GM23248 (cell line): ENCODE measurements around the gene CCNB2. TPM values are rescaled to one million over a fixed set of nuclear protein-coding genes. Genes with fewer than 3 reads are reported as not detected.

ENCODE experiments used
- DNase-seq: peaks from one replicate; pipeline ENCODE4 v3.0.0-alpha.2; 2015
- H2AFZ ChIP-seq: fragments of 200-600 bp; sonication (generic); 2 replicates; pipeline ENCODE4 v1.6.1; 2016; ENCODE audit warnings: antibody characterized with exemption
- H3F3A ChIP-seq: fragments of 200-600 bp; sonication (generic); 2 replicates; pipeline ENCODE4 v1.6.1; 2016; ENCODE audit warnings: mild to moderate bottlenecking, antibody characterized with exemption, mixed run types; ENCODE audit not compliant: insufficient read depth
- H3K27ac ChIP-seq: fragments of 200-600 bp; sonication (generic); 2 replicates; pipeline ENCODE4 v1.5.1; 2016; ENCODE audit warnings: mild to moderate bottlenecking
- H3K27me3 ChIP-seq: fragments of 200-600 bp; sonication (generic); replicated peaks from 2 replicates; pipeline ENCODE4 v1.6.1; 2016; ENCODE audit warnings: mild to moderate bottlenecking; ENCODE audit not compliant: insufficient read depth
- H3K36me3 ChIP-seq: fragments of 200-600 bp; sonication (generic); 2 replicates; pipeline ENCODE4 v1.6.1; 2016; ENCODE audit warnings: low read depth, mild to moderate bottlenecking
- H3K4me1 ChIP-seq: fragments of 200-600 bp; sonication (generic); 2 replicates; pipeline ENCODE4 v1.6.1; 2016; ENCODE audit warnings: mild to moderate bottlenecking; ENCODE audit not compliant: insufficient read depth
- H3K4me2 ChIP-seq: fragments of 200-600 bp; sonication (generic); one replicate; pipeline ENCODE4 v1.6.1; 2016; ENCODE audit warnings: mild to moderate bottlenecking; ENCODE audit not compliant: unreplicated experiment
- H3K4me3 ChIP-seq: fragments of 200-600 bp; sonication (generic); 2 replicates; pipeline ENCODE4 v1.5.1; 2016; ENCODE audit warnings: mild to moderate bottlenecking
- H3K79me2 ChIP-seq: fragments of 200-600 bp; sonication (generic); 2 replicates; pipeline ENCODE4 v1.6.1; 2016; ENCODE audit warnings: mild to moderate bottlenecking; ENCODE audit not compliant: insufficient read depth
- H3K9ac ChIP-seq: fragments of 200-600 bp; sonication (generic); 2 replicates; pipeline ENCODE4 v1.6.1; 2016; ENCODE audit warnings: mild to moderate bottlenecking
- H3K9me2 ChIP-seq: fragments of 200-600 bp; sonication (generic); 2 replicates; pipeline ENCODE4 v1.6.1; 2016; ENCODE audit warnings: mixed run types, mild to moderate bottlenecking, moderate library complexity; ENCODE audit not compliant: insufficient read depth
- H3K9me3 ChIP-seq: fragments of 200-600 bp; sonication (generic); one replicate; pipeline ENCODE4 v1.6.1; 2017; ENCODE audit warnings: low read depth
- H4K20me1 ChIP-seq: fragments of 200-600 bp; sonication (generic); 2 replicates; pipeline ENCODE4 v1.6.0; 2016; ENCODE audit not compliant: insufficient read depth
- EZH2 ChIP-seq: fragments of 200-600 bp; sonication (generic); IDR thresholded peaks from 2 replicates; pipeline ENCODE4 v1.6.1; 2018; ENCODE audit warnings: antibody characterized with exemption, mild to moderate bottlenecking; ENCODE audit not compliant: insufficient read depth, poor library complexity, severe bottlenecking
- EZH2phosphoT487 ChIP-seq: fragments of 200-600 bp; sonication (generic); IDR thresholded peaks from 2 replicates; pipeline ENCODE4 v1.6.1; 2018; ENCODE audit warnings: antibody characterized with exemption, moderate library complexity, mild to moderate bottlenecking, low read depth; ENCODE audit not compliant: insufficient read depth
- WGBS, 2 experiments: methylation state at CpG; one replicate each; pipeline ENCODE4 v1.1.6; 2015 to 2017; ENCODE audit warnings: low lambda C conversion rate in 2 of 2, low coverage in 1 of 2; ENCODE audit errors: missing lambda C conversion rate in 2 of 2; 5-methylcytosine and 5-hydroxymethylcytosine counted together
- in situ Hi-C: fragments of 300-500 bp; cut with MboI; formaldehyde crosslinking; loops from 2 replicates; pipeline ENCODE4 v1.15.0; 2020
- polyA plus RNA-seq: library from polyadenylated mRNA; unstranded; fragments of >200 nt; fragmentation: Nextera tagmentation; extraction: Ambion mirVana; gene quantifications from 2 replicates; pipeline ENCODE4 v1.2.1, GENCODE V29; 2016
- total RNA-seq: library from RNA; depleted of rRNA; stranded (reverse); fragments of >200 nt; shearing (Covaris generic); gene quantifications from 2 replicates; pipeline ENCODE4 v1.2.3, GENCODE V29; 2014

The CCNB2 gene
- total and polyA plus RNA-seq, 2 experiments from 2014 or later: 23.2 to 33.9 TPM

DNA sequence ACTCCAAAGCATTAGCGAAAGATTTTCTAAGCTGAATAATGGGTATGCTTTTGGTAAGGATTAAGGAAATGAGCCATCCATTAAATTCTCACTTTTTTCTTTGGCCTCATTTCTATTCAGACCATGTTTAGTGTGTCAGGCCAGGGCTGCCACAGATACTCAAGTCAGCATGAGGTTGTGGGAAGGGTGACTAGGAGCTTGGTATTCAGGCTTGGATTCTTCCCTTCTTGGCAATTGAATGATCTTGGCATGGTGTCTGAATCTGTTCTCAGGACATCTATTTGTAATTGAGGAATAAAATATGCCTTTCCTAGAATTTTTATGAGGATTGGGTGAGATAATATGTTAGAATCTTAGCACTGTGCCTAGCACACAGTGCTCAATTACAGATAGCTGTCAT, 11.2 kb downstream of the CCNB2 start:
- peak; percentile 81 for DNase-seq
- in situ Hi-C loops: no loop called here
- H3K79me2 ChIP-seq: peaks cover 15% of the 10 kb centered on the region; the same call in 1 of the 2 replicates

DNA sequence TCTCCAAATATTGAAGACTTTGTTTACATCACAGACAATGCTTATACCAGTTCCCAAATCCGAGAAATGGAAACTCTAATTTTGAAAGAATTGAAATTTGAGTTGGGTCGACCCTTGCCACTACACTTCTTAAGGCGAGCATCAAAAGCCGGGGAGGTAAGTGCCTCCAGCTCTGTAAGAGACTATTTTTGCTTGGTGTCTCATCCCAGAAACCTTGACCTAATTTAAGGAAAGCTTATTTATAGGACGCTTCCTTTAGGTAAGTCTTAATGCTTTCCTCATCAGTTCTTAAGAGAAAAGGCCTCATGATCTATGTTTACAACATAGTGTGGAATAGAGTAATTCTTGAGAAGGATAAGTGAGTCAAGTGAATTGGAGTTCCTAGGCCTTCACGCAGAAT, 11.8 kb downstream of the CCNB2 start:
- Histone ChIP-seq H3K9ac (no peak overlapping the region), H4K20me1 (no peaks in the 10 kb centered on the region), H3K27ac (no peak overlapping the region), H3F3A (peaks cover 14% of the 10 kb centered on the region), H3K36me3 (0 out of 2 replicates have a peak, but pooled peaks cover 12% of the 10 kb centered on the region), H3K9me3 (no peaks in the 10 kb centered on the region), H3K9me2 (no peaks in the 10 kb centered on the region), H3K27me3 (no peaks in the 10 kb centered on the region), H3K4me3 (no peak overlapping the region), H3K79me2 (0 out of 2 replicates have a peak, but pooled peaks cover 13% of the 10 kb centered on the region), H2AFZ (no peak overlapping the region), H3K4me1 (0 out of 2 replicates have a peak, but pooled peaks cover 7% of the 10 kb centered on the region), H3K4me2 (no peak overlapping the region)
- TF ChIP-seq EZH2 (no peak), EZH2phosphoT487 (no peak)
- WGBS, 2 experiments: 98% methylated on average over 6 of the region's 6 CpGs
- in situ Hi-C loops: no loop called here
- no peak for DNase-seq

More for the DNA sequence above, 11.2 kb downstream of the CCNB2 start:
- Histone ChIP-seq H3K4me1 (0 out of 2 replicates have a peak, but pooled peaks cover 7% of the 10 kb centered on the region), H3F3A (peaks cover 10% of the 10 kb centered on the region), H3K9me2 (no peaks in the 10 kb centered on the region), H3K4me2 (no peak overlapping the region), H3K9ac (no peak overlapping the region), H3K36me3 (0 out of 2 replicates have a peak, but pooled peaks cover 12% of the 10 kb centered on the region), H3K4me3 (no peak overlapping the region), H3K27ac (no peak overlapping the region), H3K27me3 (no peaks in the 10 kb centered on the region), H3K9me3 (no peaks in the 10 kb centered on the region), H2AFZ (no peak overlapping the region), H4K20me1 (no peaks in the 10 kb centered on the region)
- TF ChIP-seq EZH2phosphoT487: no peak
- TF ChIP-seq EZH2: no peak
- WGBS, 2 experiments: 86 to 100% methylated on average over 1 of the region's 1 CpG

DNA sequence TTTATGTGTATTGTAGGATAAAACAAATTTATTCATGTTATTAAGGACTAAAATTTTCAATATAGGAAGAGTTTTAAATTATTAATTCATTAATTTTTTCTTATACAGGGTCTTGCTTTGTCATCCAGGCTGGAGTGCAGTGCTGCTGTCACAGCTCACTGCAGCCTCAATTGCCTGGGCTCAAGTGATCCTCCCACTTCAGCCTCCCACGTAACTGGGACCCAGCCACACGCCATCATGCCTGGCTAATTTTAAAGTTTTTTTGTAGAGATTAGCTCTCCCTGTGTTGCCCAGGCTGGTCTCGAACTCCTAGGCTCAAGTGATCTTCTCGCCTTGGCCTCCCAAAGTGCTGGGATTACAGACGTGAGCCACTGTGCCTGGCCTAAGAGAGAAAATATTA, 14.7 kb downstream of the CCNB2 start:
- H3K27ac ChIP-seq: no peak overlapping the region
- H3K9me2 ChIP-seq: no peaks in the 10 kb centered on the region
- H3F3A ChIP-seq: peaks cover 23% of the 10 kb centered on the region
- H3K4me2 ChIP-seq: no peak overlapping the region
- no peak for DNase-seq
- H3K9ac ChIP-seq: no peak overlapping the region
- no peaks in the 10 kb centered on the region for H3K27me3 ChIP-seq
- in situ Hi-C loops: no loop called here
- 0 out of 2 replicates have a peak, but pooled peaks cover 7% of the 10 kb centered on the region for H3K4me1 ChIP-seq
- H3K4me3 ChIP-seq: no peak overlapping the region
- 95 to 96% methylated on average over 5 of the region's 5 CpGs for WGBS, 2 experiments
- no peak overlapping the region for H2AFZ ChIP-seq
- H3K79me2 ChIP-seq: no peaks in the 10 kb centered on the region
- H4K20me1 ChIP-seq: no peaks in the 10 kb centered on the region
- no peaks in the 10 kb centered on the region for H3K9me3 ChIP-seq
- TF ChIP-seq EZH2phosphoT487 (no peak), EZH2 (no peak)
- H3K36me3 ChIP-seq: 0 out of 2 replicates have a peak, but pooled peaks cover 3% of the 10 kb centered on the region

DNA sequence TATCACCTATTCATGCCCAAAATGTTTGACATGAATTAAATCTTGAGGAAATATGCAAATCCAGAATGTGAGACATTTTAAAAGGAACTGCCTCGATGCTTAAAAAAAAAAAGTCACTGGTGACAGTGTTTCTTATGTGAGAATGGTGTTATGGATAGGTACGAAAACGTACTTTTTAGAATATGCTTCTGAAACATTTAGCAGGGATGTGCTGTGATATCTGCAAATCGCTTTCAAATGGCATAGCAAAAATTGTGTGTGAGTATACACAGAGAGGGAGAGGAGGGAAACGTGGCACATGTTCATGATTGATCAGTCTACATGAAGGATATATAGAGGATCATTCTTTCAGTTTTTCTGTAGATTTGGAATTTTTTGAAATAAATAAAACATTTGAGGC, 16.0 kb downstream of the CCNB2 start:
- Histone ChIP-seq H3K27me3 (no peaks in the 10 kb centered on the region), H2AFZ (no peak overlapping the region), H3K27ac (no peak overlapping the region), H3K9ac (no peak overlapping the region), H3K9me3 (no peaks in the 10 kb centered on the region), H3K9me2 (no peaks in the 10 kb centered on the region), H3K4me3 (no peak overlapping the region), H3F3A (peaks cover 34% of the 10 kb centered on the region), H4K20me1 (no peaks in the 10 kb centered on the region), H3K4me1 (0 out of 2 replicates have a peak, but pooled peaks cover 6% of the 10 kb centered on the region), H3K79me2 (no peaks in the 10 kb centered on the region), H3K4me2 (no peak overlapping the region), H3K36me3 (0 out of 2 replicates have a peak, but pooled peaks cover 4% of the 10 kb centered on the region)
- no peak for DNase-seq
- no peak for TF ChIP-seq EZH2
- no peak for TF ChIP-seq EZH2phosphoT487
- 97 to 98% methylated on average over 5 of the region's 5 CpGs for WGBS, 2 experiments
- in situ Hi-C loops: no loop called here
